Measurements from ENCODE around the gene MT1E.
"Not testable (repeated sequence)": the region's sequence is repeated elsewhere in the genome, so short reads cannot be mapped to it uniquely, and the experiment has no call there.

The MT1E gene

GRCh38 chr16:56625140-56625942 is at the start of gene MT1E:
TSS of gene MT1E (plus strand) at chr16:56625781. CDS start at chr16:56625852, 71 bp downstream.
- TF ChIP-seq, protein P1, sequence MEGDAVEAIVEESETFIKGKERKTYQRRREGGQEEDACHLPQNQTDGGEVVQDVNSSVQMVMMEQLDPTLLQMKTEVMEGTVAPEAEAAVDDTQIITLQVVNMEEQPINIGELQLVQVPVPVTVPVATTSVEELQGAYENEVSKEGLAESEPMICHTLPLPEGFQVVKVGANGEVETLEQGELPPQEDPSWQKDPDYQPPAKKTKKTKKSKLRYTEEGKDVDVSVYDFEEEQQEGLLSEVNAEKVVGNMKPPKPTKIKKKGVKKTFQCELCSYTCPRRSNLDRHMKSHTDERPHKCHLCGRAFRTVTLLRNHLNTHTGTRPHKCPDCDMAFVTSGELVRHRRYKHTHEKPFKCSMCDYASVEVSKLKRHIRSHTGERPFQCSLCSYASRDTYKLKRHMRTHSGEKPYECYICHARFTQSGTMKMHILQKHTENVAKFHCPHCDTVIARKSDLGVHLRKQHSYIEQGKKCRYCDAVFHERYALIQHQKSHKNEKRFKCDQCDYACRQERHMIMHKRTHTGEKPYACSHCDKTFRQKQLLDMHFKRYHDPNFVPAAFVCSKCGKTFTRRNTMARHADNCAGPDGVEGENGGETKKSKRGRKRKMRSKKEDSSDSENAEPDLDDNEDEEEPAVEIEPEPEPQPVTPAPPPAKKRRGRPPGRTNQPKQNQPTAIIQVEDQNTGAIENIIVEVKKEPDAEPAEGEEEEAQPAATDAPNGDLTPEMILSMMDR (IDR thresholded peaks at IDR 0.05; ENCODE audit: extremely low read depth, missing control alignments), result no peak
- no peak for DNase-seq (ENCODE audit: low spot score)

DNA sequence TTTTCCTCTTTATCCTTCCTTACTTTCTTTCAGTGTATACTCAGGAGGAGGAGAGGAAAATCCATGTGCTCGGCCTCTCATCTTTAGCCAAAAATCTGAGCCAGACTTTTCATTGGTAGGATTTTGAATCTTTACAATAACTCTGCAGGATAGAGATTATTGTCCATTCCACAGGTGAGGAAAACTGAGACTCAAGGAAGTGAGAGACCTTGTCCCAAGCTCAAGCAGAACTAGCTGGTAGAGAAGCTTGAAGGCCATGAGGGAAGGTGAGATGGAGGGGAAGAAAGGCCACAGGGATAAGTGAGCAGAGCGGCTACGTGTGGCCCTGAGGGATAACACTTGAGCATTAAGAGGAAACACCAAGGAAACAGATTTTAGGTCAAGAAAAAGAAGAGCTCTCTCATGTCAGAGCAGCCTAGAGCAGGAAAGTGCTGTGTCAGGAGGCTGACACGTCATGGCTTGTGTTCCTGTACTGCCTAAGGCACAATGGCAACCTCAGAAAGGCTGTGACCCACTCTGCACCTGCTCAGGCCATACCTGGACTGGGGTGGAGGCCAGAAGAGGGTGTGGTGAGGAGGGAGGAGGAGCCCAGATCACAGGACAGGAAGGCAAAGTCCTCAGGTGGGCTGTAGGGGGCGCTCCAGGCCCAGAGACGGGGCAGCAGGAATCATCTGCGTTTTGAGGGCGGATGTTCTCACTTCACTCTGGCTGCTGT is 48.8 kb upstream of the MT1E start:
- peak; percentile 86 for DNase-seq (ENCODE audit: low spot score)
- TF ChIP-seq, protein P1 (IDR thresholded peaks at IDR 0.05; ENCODE audit: extremely low read depth, missing control alignments), result peak; percentile 71

DNA sequence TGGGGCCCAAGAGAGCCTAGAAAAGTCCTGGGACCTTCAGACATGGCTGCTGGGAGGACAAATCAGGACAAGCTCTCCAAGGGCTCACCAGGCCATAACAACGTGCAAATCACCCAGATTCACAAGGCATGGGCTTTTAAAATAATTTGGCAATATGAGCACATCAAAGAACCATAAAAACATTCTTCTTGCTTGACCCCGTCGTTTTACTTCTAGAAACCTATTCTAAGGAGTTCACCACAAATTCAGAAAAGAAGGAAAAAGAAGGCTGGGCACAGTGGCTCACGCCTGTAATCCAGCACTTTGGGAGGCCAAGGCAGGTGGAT is 48.3 kb upstream of the MT1E start:
- no peak for DNase-seq (ENCODE audit: low spot score)
- TF ChIP-seq, protein P1 (IDR thresholded peaks at IDR 0.05; ENCODE audit: extremely low read depth, missing control alignments), result no peak

GRCh38 chr16:56580391-56581048 is 45.1 kb upstream of the MT1E start:
- DNase-seq (ENCODE audit: low spot score), result no peak
- TF ChIP-seq, protein P1 (IDR thresholded peaks at IDR 0.05; ENCODE audit: extremely low read depth, missing control alignments), result no peak

DNA sequence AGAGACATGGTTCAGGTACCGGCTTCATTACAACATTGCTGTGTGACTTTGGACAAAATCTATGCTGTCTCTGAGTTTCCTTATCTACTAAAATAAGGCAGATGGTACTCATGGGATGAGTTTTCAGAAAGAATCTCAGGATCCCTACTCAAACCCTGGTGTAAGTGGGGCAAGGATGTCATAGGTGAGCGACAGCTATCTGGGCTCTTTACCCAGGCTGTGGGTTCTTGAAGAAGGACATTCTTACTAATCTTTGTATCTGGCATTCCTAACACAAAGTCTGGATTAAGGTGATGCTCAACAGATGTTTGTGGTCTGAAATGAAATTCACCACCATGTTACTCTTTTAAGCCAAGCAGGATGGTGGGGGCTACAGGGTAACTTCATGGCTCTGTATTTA is 42.7 kb upstream of the MT1E start:
- not testable (repeated sequence) for DNase-seq (ENCODE audit: low spot score)

- TF ChIP-seq, protein P1 (IDR thresholded peaks at IDR 0.05; ENCODE audit: extremely low read depth, missing control alignments), result no peak
Observed at GRCh38 chr16:56583351-56584168, 42.0 kb upstream of the MT1E start.

DNA sequence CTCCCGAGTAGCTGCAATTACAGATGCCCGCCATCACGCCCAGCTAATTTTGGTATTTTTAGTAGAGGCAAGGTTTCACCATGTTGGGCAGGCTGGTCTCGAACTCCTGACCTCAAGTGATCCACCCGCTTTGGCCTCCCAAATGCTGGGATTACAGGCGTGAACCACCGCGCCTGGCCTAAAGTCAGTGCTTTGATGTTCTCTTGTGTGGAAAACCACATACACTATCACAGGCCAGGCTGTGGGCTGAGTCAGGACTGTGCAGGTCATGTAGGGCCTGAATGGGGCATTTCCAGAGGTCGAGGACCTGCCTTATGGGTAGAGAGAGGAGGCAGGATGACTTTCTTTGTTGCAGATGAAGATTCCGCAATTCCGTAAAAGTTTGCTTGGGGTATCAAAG is 41.3 kb upstream of the MT1E start:
- DNase-seq (ENCODE audit: low spot score), result no peak
- TF ChIP-seq, protein P1 (IDR thresholded peaks at IDR 0.05; ENCODE audit: extremely low read depth, missing control alignments), result no peak

More at GRCh38 chr16:56583351-56584168, 42.0 kb upstream of the MT1E start:
- DNase-seq (ENCODE audit: low spot score), result no peak

All from GM20000 (cell line).